GM23338 (cell line): ENCODE results near the gene CISH. TPM values are rescaled to one million over a fixed set of nuclear protein-coding genes. Genes with fewer than 3 reads are reported as not detected.

Source experiments
- ATAC-seq: fragments of 200-7000 bp; cut with Tn5 transposase; 3 replicates; pipeline ENCODE4 v1.9.1; 2020
- DNase-seq: peaks from one replicate; pipeline ENCODE4 v3.0.0-alpha.2; 2015; ENCODE audit warnings: low spot score
- H2AFZ ChIP-seq: fragments of 200-600 bp; sonication (generic); 2 replicates; pipeline ENCODE4 v1.8.0; 2016; ENCODE audit warnings: antibody characterized with exemption, mild to moderate bottlenecking, moderate library complexity
- H3F3A ChIP-seq: fragments of 200-600 bp; sonication (generic); replicated peaks from 2 replicates; pipeline ENCODE4 v1.8.0; 2017; ENCODE audit warnings: antibody characterized with exemption, mixed run types, low read depth
- H3K27ac ChIP-seq: fragments of 200-600 bp; sonication (generic); 2 replicates; pipeline ENCODE4 v1.6.1; 2016; ENCODE audit warnings: low read depth
- H3K27me3 ChIP-seq: fragments of 200-600 bp; sonication (generic); 2 replicates; pipeline ENCODE4 v1.8.0; 2016; ENCODE audit warnings: mild to moderate bottlenecking, mixed run types, moderate library complexity; ENCODE audit not compliant: insufficient read depth
- H3K36me3 ChIP-seq: fragments of 200-600 bp; sonication (generic); 2 replicates; pipeline ENCODE4 v1.8.0; 2016; ENCODE audit warnings: mild to moderate bottlenecking; ENCODE audit not compliant: insufficient read depth
- H3K4me1 ChIP-seq: fragments of 200-600 bp; sonication (generic); 2 replicates; pipeline ENCODE4 v1.8.0; 2016; ENCODE audit warnings: mild to moderate bottlenecking, moderate library complexity; ENCODE audit not compliant: insufficient read depth
- H3K4me2 ChIP-seq: fragments of 200-600 bp; sonication (generic); 2 replicates; pipeline ENCODE4 v1.7.1; 2017; ENCODE audit warnings: mixed run types
- H3K4me3 ChIP-seq: fragments of 200-600 bp; sonication (generic); 2 replicates; pipeline ENCODE4 v1.6.1; 2016; ENCODE audit warnings: mixed run types
- H3K79me2 ChIP-seq: fragments of 200-600 bp; sonication (generic); replicated peaks from 2 replicates; pipeline ENCODE4 v1.8.0; 2017; ENCODE audit warnings: mild to moderate bottlenecking; ENCODE audit not compliant: insufficient read depth
- H3K9me2 ChIP-seq: fragments of 200-600 bp; sonication (generic); 2 replicates; pipeline ENCODE4 v1.8.0; 2017; ENCODE audit not compliant: insufficient read depth
- H4K20me1 ChIP-seq: fragments of 200-600 bp; sonication (generic); replicated peaks from 2 replicates; pipeline ENCODE4 v1.8.0; 2017; ENCODE audit warnings: mild to moderate bottlenecking; ENCODE audit not compliant: insufficient read depth
- H3K27ac Mint-ChIP-seq: 2 replicates; pipeline ENCODE4 v1.8.0; 2020; ENCODE audit warnings: inconsistent platforms, mild to moderate bottlenecking, moderate library complexity, mixed read lengths
- H3K27me3 Mint-ChIP-seq: 3 replicates; pipeline ENCODE4 v1.8.0; 2022; ENCODE audit warnings: low read depth, mild to moderate bottlenecking, moderate library complexity, mixed read lengths, inconsistent platforms; ENCODE audit not compliant: insufficient read depth, poor library complexity
- H3K36me3 Mint-ChIP-seq: 3 replicates; pipeline ENCODE4 v1.8.0; 2021; ENCODE audit warnings: low read depth, mild to moderate bottlenecking, inconsistent platforms, moderate library complexity, mixed read lengths
- H3K4me1 Mint-ChIP-seq: 3 replicates; pipeline ENCODE4 v1.8.0; 2020; ENCODE audit warnings: mild to moderate bottlenecking, inconsistent platforms, mixed read lengths
- H3K4me3 Mint-ChIP-seq: 3 replicates; pipeline ENCODE4 v1.8.0; 2021; ENCODE audit warnings: moderate library complexity, mild to moderate bottlenecking, inconsistent platforms, mixed read lengths
- H3K9me3 Mint-ChIP-seq: 3 replicates; pipeline ENCODE4 v1.8.0; 2020; ENCODE audit warnings: moderate library complexity, mild to moderate bottlenecking, inconsistent platforms, mixed read lengths
- CREB1 ChIP-seq: fragments of 250-450 bp; sonication (Bioruptor Pico); IDR thresholded peaks from 2 replicates; pipeline ENCODE4 v1.5.0; 2020; ENCODE audit warnings: low read depth, mild to moderate bottlenecking, moderate library complexity
- CTCF ChIP-seq, 2 experiments: fragments of 200-600 bp in 1 of 2; sonication (generic) in 1 of 2; conservative IDR thresholded peaks; 2 replicates each; pipeline versions ENCODE4 v1.5.1 to v1.6.1; 2016 to 2017; ENCODE audit warnings: antibody characterized with exemption in 2 of 2, low read depth in 2 of 2, mild to moderate bottlenecking in 2 of 2, moderate library complexity in 1 of 2
- ETS1 ChIP-seq: IDR thresholded peaks from 2 replicates; pipeline ENCODE4 v1.6.1; 2016; ENCODE audit warnings: antibody characterized with exemption
- EZH2 ChIP-seq: fragments of 200-600 bp; sonication (generic); IDR thresholded peaks from one replicate; pipeline ENCODE4 v1.8.0; 2017; ENCODE audit warnings: antibody characterized with exemption, mild to moderate bottlenecking, low read depth; ENCODE audit not compliant: unreplicated experiment
- EZH2phosphoT487 ChIP-seq: fragments of 200-600 bp; sonication (generic); IDR thresholded peaks from one replicate; pipeline ENCODE4 v1.8.1; 2018; ENCODE audit warnings: antibody characterized with exemption; ENCODE audit not compliant: unreplicated experiment
- JUNB ChIP-seq: IDR thresholded peaks from one replicate; pipeline ENCODE4 v1.6.1; 2016; ENCODE audit warnings: antibody characterized with exemption; ENCODE audit not compliant: unreplicated experiment
- NANOG ChIP-seq: IDR thresholded peaks from 2 replicates; pipeline ENCODE4 v1.6.1; 2016; ENCODE audit warnings: antibody characterized with exemption, borderline replicate concordance
- POLR2AphosphoS5 ChIP-seq: IDR thresholded peaks from 2 replicates; pipeline ENCODE4 v1.6.1; 2016; ENCODE audit warnings: antibody characterized with exemption, low read depth
- STAT1 ChIP-seq: IDR thresholded peaks from one replicate; pipeline ENCODE4 v1.6.1; 2016; ENCODE audit warnings: antibody characterized with exemption; ENCODE audit not compliant: unreplicated experiment
- ZNF114 ChIP-seq: fragments of 250-450 bp; sonication (Bioruptor Pico); IDR thresholded peaks from 2 replicates; pipeline ENCODE4 v1.5.0; 2020; ENCODE audit warnings: mild to moderate bottlenecking, moderate library complexity
- ZNF331 ChIP-seq: fragments of 250-450 bp; sonication (Bioruptor Pico); IDR thresholded peaks from 2 replicates; pipeline ENCODE4 v1.5.0; 2020; ENCODE audit warnings: low read depth, mild to moderate bottlenecking, moderate library complexity
- polyA plus RNA-seq: library from polyadenylated mRNA; unstranded; fragments of >200 nt; fragmentation: Nextera tagmentation; extraction: Ambion mirVana; gene quantifications from 2 replicates; pipeline ENCODE4 v1.2.1, GENCODE V29; 2016
- total RNA-seq: library from RNA; depleted of rRNA; stranded (reverse); fragments of >200 nt; shearing (Covaris generic); gene quantifications from 2 replicates; pipeline ENCODE4 v1.2.3, GENCODE V29; 2014
- TF ChIP-seq, protein P1 (sequence below): IDR thresholded peaks from one replicate; pipeline ENCODE4 v1.6.1; 2018; ENCODE audit warnings: antibody characterized with exemption; ENCODE audit not compliant: unreplicated experiment
- TF ChIP-seq, protein P2 (sequence below): fragments of 250-450 bp; sonication (Bioruptor Pico); IDR thresholded peaks from 2 replicates; pipeline ENCODE4 v1.5.0; 2020; ENCODE audit warnings: mild to moderate bottlenecking, moderate library complexity

The CISH gene
- total and polyA plus RNA-seq, 2 experiments from 2014 or later, result 2.1 to 3.6 TPM

DNA sequence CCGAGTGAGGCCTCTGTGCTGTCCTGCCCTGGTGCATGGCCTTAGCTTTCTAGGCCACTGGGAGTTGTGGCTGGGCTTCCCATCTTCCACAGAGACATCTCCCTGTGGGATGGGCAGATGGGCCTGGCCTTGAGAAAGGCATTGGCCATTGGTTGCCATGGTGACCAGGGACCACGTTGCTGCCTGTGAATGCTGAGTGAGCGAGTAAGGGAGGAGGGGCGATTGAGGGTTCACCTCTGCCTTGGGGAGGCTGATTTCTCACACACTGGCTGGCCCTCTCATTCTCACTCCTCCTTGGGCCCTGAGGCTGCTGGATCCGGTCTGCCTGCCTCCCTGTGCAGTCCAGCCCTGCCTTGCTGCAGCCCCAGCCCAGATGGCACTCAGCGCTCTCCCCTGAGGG is 36.7 kb upstream of the CISH start (continued):
- TF ChIP-seq ZNF331 (CRISPR knock-in tag) (no peak), ZNF114 (CRISPR knock-in tag) (no peak), EZH2 (no peak)

- H3K27ac Mint-ChIP-seq, result no peak overlapping the region
- H3K9me3 Mint-ChIP-seq, result no peaks in the 10 kb centered on the region
- ATAC-seq (no peak), DNase-seq (no peak)
- Histone ChIP-seq H3K27ac (no peak overlapping the region), H3K27me3 (no peaks in the 10 kb centered on the region), H3K4me2 (no peak overlapping the region), H3K79me2 (no peaks in the 10 kb centered on the region), H3K36me3 (no peaks in the 10 kb centered on the region), H3F3A (no peaks in the 10 kb centered on the region), H2AFZ (no peak overlapping the region), H4K20me1 (no peaks in the 10 kb centered on the region; the same call in 1 of the 2 replicates), H3K4me1 (no peaks in the 10 kb centered on the region), H3K9me2 (no peaks in the 10 kb centered on the region), H3K4me3 (no peak overlapping the region)
- peaks cover 28% of the 10 kb centered on the region for H3K4me1 Mint-ChIP-seq
- H3K27me3 Mint-ChIP-seq, result peaks cover 5% of the 10 kb centered on the region
- peaks cover 18% of the 10 kb centered on the region; the same call in 2 of the 3 replicates for H3K36me3 Mint-ChIP-seq
- TF ChIP-seq CTCF (conservative IDR thresholded peaks at IDR 0.05; ENCODE audit: low read depth in 2 of 2) (no peak), ETS1 (no peak), POLR2AphosphoS5 (no peak), CREB1 (CRISPR knock-in tag) (no peak), ZNF114 (CRISPR knock-in tag) (no peak), NANOG (no peak), EZH2phosphoT487 (no peak), STAT1 (no peak), JUNB (no peak), EZH2 (no peak), ZNF331 (CRISPR knock-in tag) (no peak)
- TF ChIP-seq, protein P1, sequence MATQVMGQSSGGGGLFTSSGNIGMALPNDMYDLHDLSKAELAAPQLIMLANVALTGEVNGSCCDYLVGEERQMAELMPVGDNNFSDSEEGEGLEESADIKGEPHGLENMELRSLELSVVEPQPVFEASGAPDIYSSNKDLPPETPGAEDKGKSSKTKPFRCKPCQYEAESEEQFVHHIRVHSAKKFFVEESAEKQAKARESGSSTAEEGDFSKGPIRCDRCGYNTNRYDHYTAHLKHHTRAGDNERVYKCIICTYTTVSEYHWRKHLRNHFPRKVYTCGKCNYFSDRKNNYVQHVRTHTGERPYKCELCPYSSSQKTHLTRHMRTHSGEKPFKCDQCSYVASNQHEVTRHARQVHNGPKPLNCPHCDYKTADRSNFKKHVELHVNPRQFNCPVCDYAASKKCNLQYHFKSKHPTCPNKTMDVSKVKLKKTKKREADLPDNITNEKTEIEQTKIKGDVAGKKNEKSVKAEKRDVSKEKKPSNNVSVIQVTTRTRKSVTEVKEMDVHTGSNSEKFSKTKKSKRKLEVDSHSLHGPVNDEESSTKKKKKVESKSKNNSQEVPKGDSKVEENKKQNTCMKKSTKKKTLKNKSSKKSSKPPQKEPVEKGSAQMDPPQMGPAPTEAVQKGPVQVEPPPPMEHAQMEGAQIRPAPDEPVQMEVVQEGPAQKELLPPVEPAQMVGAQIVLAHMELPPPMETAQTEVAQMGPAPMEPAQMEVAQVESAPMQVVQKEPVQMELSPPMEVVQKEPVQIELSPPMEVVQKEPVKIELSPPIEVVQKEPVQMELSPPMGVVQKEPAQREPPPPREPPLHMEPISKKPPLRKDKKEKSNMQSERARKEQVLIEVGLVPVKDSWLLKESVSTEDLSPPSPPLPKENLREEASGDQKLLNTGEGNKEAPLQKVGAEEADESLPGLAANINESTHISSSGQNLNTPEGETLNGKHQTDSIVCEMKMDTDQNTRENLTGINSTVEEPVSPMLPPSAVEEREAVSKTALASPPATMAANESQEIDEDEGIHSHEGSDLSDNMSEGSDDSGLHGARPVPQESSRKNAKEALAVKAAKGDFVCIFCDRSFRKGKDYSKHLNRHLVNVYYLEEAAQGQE, result no peak
- TF ChIP-seq, protein P2, sequence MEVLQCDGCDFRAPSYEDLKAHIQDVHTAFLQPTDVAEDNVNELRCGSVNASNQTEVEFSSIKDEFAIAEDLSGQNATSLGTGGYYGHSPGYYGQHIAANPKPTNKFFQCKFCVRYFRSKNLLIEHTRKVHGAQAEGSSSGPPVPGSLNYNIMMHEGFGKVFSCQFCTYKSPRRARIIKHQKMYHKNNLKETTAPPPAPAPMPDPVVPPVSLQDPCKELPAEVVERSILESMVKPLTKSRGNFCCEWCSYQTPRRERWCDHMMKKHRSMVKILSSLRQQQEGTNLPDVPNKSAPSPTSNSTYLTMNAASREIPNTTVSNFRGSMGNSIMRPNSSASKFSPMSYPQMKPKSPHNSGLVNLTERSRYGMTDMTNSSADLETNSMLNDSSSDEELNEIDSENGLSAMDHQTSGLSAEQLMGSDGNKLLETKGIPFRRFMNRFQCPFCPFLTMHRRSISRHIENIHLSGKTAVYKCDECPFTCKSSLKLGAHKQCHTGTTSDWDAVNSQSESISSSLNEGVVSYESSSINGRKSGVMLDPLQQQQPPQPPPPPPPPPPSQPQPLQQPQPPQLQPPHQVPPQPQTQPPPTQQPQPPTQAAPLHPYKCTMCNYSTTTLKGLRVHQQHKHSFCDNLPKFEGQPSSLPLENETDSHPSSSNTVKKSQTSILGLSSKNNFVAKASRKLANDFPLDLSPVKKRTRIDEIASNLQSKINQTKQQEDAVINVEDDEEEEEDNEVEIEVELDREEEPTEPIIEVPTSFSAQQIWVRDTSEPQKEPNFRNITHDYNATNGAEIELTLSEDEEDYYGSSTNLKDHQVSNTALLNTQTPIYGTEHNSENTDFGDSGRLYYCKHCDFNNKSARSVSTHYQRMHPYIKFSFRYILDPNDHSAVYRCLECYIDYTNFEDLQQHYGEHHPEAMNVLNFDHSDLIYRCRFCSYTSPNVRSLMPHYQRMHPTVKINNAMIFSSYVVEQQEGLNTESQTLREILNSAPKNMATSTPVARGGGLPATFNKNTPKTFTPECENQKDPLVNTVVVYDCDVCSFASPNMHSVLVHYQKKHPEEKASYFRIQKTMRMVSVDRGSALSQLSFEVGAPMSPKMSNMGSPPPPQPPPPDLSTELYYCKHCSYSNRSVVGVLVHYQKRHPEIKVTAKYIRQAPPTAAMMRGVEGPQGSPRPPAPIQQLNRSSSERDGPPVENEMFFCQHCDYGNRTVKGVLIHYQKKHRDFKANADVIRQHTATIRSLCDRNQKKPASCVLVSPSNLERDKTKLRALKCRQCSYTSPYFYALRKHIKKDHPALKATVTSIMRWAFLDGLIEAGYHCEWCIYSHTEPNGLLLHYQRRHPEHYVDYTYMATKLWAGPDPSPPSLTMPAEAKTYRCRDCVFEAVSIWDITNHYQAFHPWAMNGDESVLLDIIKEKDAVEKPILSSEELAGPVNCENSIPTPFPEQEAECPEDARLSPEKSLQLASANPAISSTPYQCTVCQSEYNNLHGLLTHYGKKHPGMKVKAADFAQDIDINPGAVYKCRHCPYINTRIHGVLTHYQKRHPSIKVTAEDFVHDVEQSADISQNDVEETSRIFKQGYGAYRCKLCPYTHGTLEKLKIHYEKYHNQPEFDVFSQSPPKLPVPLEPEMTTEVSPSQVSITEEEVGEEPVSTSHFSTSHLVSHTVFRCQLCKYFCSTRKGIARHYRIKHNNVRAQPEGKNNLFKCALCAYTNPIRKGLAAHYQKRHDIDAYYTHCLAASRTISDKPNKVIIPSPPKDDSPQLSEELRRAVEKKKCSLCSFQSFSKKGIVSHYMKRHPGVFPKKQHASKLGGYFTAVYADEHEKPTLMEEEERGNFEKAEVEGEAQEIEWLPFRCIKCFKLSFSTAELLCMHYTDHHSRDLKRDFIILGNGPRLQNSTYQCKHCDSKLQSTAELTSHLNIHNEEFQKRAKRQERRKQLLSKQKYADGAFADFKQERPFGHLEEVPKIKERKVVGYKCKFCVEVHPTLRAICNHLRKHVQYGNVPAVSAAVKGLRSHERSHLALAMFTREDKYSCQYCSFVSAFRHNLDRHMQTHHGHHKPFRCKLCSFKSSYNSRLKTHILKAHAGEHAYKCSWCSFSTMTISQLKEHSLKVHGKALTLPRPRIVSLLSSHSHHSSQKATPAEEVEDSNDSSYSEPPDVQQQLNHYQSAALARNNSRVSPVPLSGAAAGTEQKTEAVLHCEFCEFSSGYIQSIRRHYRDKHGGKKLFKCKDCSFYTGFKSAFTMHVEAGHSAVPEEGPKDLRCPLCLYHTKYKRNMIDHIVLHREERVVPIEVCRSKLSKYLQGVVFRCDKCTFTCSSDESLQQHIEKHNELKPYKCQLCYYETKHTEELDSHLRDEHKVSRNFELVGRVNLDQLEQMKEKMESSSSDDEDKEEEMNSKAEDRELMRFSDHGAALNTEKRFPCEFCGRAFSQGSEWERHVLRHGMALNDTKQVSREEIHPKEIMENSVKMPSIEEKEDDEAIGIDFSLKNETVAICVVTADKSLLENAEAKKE, result no peak
- no peak overlapping the region for H3K4me3 Mint-ChIP-seq
Observed at GRCh38 chr3:50645378-50645777, 33.8 kb upstream of the CISH start.
